ENCODE measurements around the gene RNPEP. TPM values are rescaled to one million over a fixed set of nuclear protein-coding genes. Genes with fewer than 3 reads are reported as not detected.

Gene RNPEP
- total RNA-seq, 2 experiments from 2014 or later, result 14.7 to 52.1 TPM

GRCh38 chr1:201964261-201964660 is 18.2 kb upstream of the RNPEP start:
- no TSS peak for BruUV-seq (replicated peaks)
- no peaks in the 10 kb centered on the region for H4K20me1 ChIP-seq (ENCODE audit: insufficient read depth, low read length)
- no peaks in the 10 kb centered on the region; the same call in 1 of the 2 replicates for H3K79me2 ChIP-seq (ENCODE audit: insufficient read depth, low read depth, low read length)
- no peak overlapping the region for H2AFZ ChIP-seq (ENCODE audit: low read length)
- H3K4me3 ChIP-seq (ENCODE audit: low read depth, low read length, poor library complexity, severe bottlenecking), result no peak overlapping the region
- H3K4me2 ChIP-seq (ENCODE audit: low read length), result no peak overlapping the region
- DNase-seq (ENCODE audit: low spot score), result no peak
- ChIA-PET POLR2A (interaction anchor here (0.5 kb wide), 1 partner anchor 69 kb away, joined by 3 read pairs; no protein-coding TSS in a partner anchor), CTCF (ENCODE audit: unreplicated experiment) (no interaction called here)
- H3K27ac ChIP-seq (ENCODE audit: low read depth, low read length, poor library complexity, severe bottlenecking), result no peak overlapping the region
- intact Hi-C loops (cut with micrococcal nuclease; ENCODE audit: unreplicated experiment), result no loop called here
- TF ChIP-seq EZH2phosphoT487 (IDR thresholded peaks at IDR 0.05; ENCODE audit: borderline replicate concordance, low read depth, low read length) (no peak), CTCF (conservative IDR thresholded peaks at IDR 0.05; ENCODE audit: low read length) (no peak)
- no peaks in the 10 kb centered on the region for H3K4me1 ChIP-seq (ENCODE audit: insufficient read depth, low read length, poor library complexity, severe bottlenecking)
- no peaks in the 10 kb centered on the region for H3K9me3 ChIP-seq (ENCODE audit: low read length)
- peaks cover 84% of the 10 kb centered on the region for H3K36me3 ChIP-seq (ENCODE audit: insufficient read depth, low read length)
- H3K9me2 ChIP-seq (ENCODE audit: insufficient read depth, low read length), result no peaks in the 10 kb centered on the region

GRCh38 chr1:201966171-201966570 is 16.3 kb upstream of the RNPEP start:
- Histone ChIP-seq H3K4me3 (ENCODE audit: low read depth, low read length, poor library complexity, severe bottlenecking) (no peak overlapping the region), H4K20me1 (ENCODE audit: insufficient read depth, low read length) (no peaks in the 10 kb centered on the region), H3K9me2 (ENCODE audit: insufficient read depth, low read length) (no peaks in the 10 kb centered on the region), H3K36me3 (ENCODE audit: insufficient read depth, low read length) (peaks cover 90% of the 10 kb centered on the region), H3K9me3 (ENCODE audit: low read length) (no peaks in the 10 kb centered on the region), H2AFZ (ENCODE audit: low read length) (no peak overlapping the region), H3K4me1 (ENCODE audit: insufficient read depth, low read length, poor library complexity, severe bottlenecking) (no peaks in the 10 kb centered on the region), H3K4me2 (ENCODE audit: low read length) (no peak overlapping the region), H3K27ac (ENCODE audit: low read depth, low read length, poor library complexity, severe bottlenecking) (no peak overlapping the region), H3K79me2 (ENCODE audit: insufficient read depth, low read depth, low read length) (no peaks in the 10 kb centered on the region; the same call in 1 of the 2 replicates)
- CTCF ChIA-PET (ENCODE audit: unreplicated experiment), result interaction anchor here (1.4 kb wide), 1 partner anchor 70 kb away, joined by 3 read pairs; no protein-coding TSS in a partner anchor
- no peak for DNase-seq (ENCODE audit: low spot score)
- no TSS peak for BruUV-seq (replicated peaks)
- no peak for TF ChIP-seq EZH2phosphoT487 (IDR thresholded peaks at IDR 0.05; ENCODE audit: borderline replicate concordance, low read depth, low read length)
- no peak for TF ChIP-seq CTCF (conservative IDR thresholded peaks at IDR 0.05; ENCODE audit: low read length)
- intact Hi-C loops (cut with micrococcal nuclease; ENCODE audit: unreplicated experiment), result no loop called here
- POLR2A ChIA-PET, result interaction anchor here (0.6 to 0.7 kb wide), 2 partner anchors 30 to 68 kb away, joined by 3 read pairs; no protein-coding TSS in a partner anchor

- H3K79me2 ChIP-seq (ENCODE audit: insufficient read depth, low read depth, low read length), result no peaks in the 10 kb centered on the region; the same call in 1 of the 2 replicates
- H3K4me2 ChIP-seq (ENCODE audit: low read length), result no peak overlapping the region
- BruUV-seq (replicated peaks), result no TSS peak
- no peak overlapping the region for H3K27ac ChIP-seq (ENCODE audit: low read depth, low read length, poor library complexity, severe bottlenecking)
- no peak overlapping the region for H3K4me3 ChIP-seq (ENCODE audit: low read depth, low read length, poor library complexity, severe bottlenecking)
- no peaks in the 10 kb centered on the region for H4K20me1 ChIP-seq (ENCODE audit: insufficient read depth, low read length)
- H3K36me3 ChIP-seq (ENCODE audit: insufficient read depth, low read length), result peaks cover 69% of the 10 kb centered on the region
- ChIA-PET POLR2A (interaction anchor here (0.6 to 1.8 kb wide), 7 partner anchors 7 to 153 kb away, joined by 3 to 6 read pairs (median 3); partner anchors contain the start of gene IPO9), CTCF (ENCODE audit: unreplicated experiment) (interaction anchor here (0.7 to 1.3 kb wide), 2 partner anchors 72 to 91 kb away, joined by 3 to 4 read pairs; no protein-coding TSS in a partner anchor)
- intact Hi-C loops (cut with micrococcal nuclease; ENCODE audit: unreplicated experiment), result no loop called here
- H2AFZ ChIP-seq (ENCODE audit: low read length), result no peak overlapping the region
- H3K4me1 ChIP-seq (ENCODE audit: insufficient read depth, low read length, poor library complexity, severe bottlenecking), result peaks cover 8% of the 10 kb centered on the region
- no peak for DNase-seq (ENCODE audit: low spot score)
- H3K9me2 ChIP-seq (ENCODE audit: insufficient read depth, low read length), result no peaks in the 10 kb centered on the region
- no peak for TF ChIP-seq CTCF (conservative IDR thresholded peaks at IDR 0.05; ENCODE audit: low read length)
- no peak for TF ChIP-seq EZH2phosphoT487 (IDR thresholded peaks at IDR 0.05; ENCODE audit: borderline replicate concordance, low read depth, low read length)
- no peaks in the 10 kb centered on the region for H3K9me3 ChIP-seq (ENCODE audit: low read length)
These were observed 14.1 kb upstream of the RNPEP start for GRCh38 chr1:201968202-201968925.
